Right lobe of liver (tissue), 6 donors: Measurements from ENCODE around the gene OAF. TPM values are rescaled to one million over a fixed set of nuclear protein-coding genes. Genes with fewer than 3 reads are reported as not detected.

Source experiments
- ATAC-seq, 4 donors: fragments of 200-7000 bp; cut with Tn5 transposase; one replicate each; pipeline ENCODE4 v1.9.1; 2020; ENCODE audit warnings: mild to moderate bottlenecking in 4 of 4, moderate library complexity in 4 of 4
- DNase-seq, 3 donors: peaks; one replicate each; pipeline ENCODE4 v3.0.0-alpha.2; 2020
- H3K27ac ChIP-seq, 3 donors: fragments of 200-600 bp; one replicate each; pipeline ENCODE4 v1.8.0; 2022
- H3K27me3 ChIP-seq, 2 donors: fragments of 200-600 bp; one replicate each; pipeline ENCODE4 v1.8.0; 2022
- H3K36me3 ChIP-seq, 4 donors: fragments of 200-600 bp; sonication (generic) in 1 of 4; one replicate each; pipeline versions ENCODE4 v1.5.1 to v1.8.0; 2017 to 2022; ENCODE audit warnings: control low read depth in 1 of 4
- H3K4me1 ChIP-seq, 4 donors: fragments of 200-600 bp; sonication (generic) in 1 of 4; one replicate each; pipeline versions ENCODE4 v1.5.1 to v1.8.0; 2017 to 2022; ENCODE audit warnings: control low read depth in 1 of 4
- H3K4me3 ChIP-seq, 3 donors: fragments of 200-600 bp; one replicate each; pipeline ENCODE4 v1.8.0; 2022
- H3K9me3 ChIP-seq, 4 donors: fragments of 200-600 bp; sonication (generic) in 1 of 4; one replicate each; pipeline versions ENCODE4 v1.5.1 to v1.8.0; 2017 to 2022; ENCODE audit warnings: control low read depth in 1 of 4
- POLR2A ChIP-seq: fragments of 450-650 bp; IDR thresholded peaks from one replicate; pipeline ENCODE4 v1.6.1; 2017; ENCODE audit warnings: antibody characterized with exemption, mild to moderate bottlenecking
- WGBS: methylation state at CpG from one replicate; pipeline ENCODE4 v1.1.6; 2018; ENCODE audit warnings: low coverage, low lambda C conversion rate; ENCODE audit not compliant: insufficient coverage; ENCODE audit errors: missing lambda C conversion rate; 5-methylcytosine and 5-hydroxymethylcytosine counted together
- intact Hi-C, 2 donors: fragments of 100-400 bp; cut with DNase I; formaldehyde crosslinking; loops; one replicate each; pipeline versions ENCODE4 v1.11.2 to v1.14.1; 2022
- total RNA-seq, 6 experiments: library from RNA; depleted of rRNA in 2 of 6; stranded (reverse); fragments of >200 nt in 2 of 6; fragmentation: NEBNext Ultra II Directional in 3 of 6; extraction: Animal tissue kit (Norgen Biotek cat#: 25700) in 3 of 6; gene quantifications; one replicate each; pipeline versions ENCODE4 v1.1.0 to v1.2.4, GENCODE V29; 2016 to 2023
- TF ChIP-seq, protein P1 (sequence below), 4 donors: fragments of 200-600 bp in 3 of 4; fragments of 450-650 bp in 1 of 4; IDR thresholded peaks; one replicate each; pipeline versions ENCODE4 v1.5.1 to v1.8.0; 2016 to 2022; ENCODE audit warnings: antibody characterized with exemption in 4 of 4, mild to moderate bottlenecking in 2 of 4
- donor health status: DM: no; HTN: yes; CAD: no.
- donor health status: DM: no; HTN: no; CAD: no.
- donor health status: DM: no; HTN: no; CAD: no.
- donor health status: DM: no; HTN: yes; CAD: no.
- donor health status: DM: no; HTN: yes; CAD: no.

The OAF gene
- total RNA-seq, 6 experiments from 2014 or later, result 199 to 271 (median 220) TPM

DNA sequence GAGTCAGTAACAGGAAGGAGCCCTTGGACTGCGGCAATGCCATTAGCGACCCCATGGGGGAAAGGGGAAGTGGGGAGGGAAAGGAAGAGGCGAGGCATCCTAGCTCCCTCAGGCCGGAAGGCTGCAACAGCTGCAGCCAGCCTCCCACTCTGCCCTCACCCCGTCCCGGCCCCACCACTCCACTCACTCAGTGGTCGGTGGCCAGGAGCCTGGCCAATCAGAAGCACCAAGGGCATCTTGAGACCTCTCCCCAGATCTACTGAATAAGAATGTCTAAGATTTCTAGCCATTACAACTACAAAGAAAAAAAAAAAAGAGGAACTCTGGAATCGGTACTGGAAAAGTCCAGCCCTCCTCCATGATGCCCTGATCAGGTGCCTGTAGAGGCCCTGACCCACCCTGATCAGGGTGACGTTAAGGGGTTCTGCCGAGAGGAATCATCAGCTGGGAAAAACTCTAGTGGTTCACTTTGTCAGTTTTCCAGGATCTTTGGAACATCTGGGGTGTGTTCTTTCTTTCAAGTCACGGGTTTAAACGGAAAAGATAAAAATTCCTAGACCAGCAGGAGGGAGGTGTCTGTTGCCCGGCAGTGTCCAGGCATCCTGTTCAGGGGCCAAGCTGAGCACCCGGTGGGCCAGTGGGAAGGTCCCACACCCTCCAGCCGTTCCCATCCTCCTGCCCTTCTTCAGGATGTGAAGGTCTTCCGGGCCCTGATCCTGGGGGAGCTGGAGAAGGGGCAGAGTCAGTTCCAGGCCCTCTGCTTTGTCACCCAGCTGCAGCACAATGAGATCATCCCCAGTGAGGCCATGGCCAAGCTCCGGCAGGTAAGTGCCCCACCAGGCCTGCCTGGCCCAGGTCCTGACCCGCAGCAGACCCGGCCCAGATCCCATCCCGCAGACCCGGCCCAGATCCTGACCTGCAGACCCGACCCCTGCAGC is 14.4 kb downstream of the OAF start:
- DNase-seq (no peak), ATAC-seq (peak; percentile 10 to 30 (median 22))
- Histone ChIP-seq H3K27me3 (no peaks in the 10 kb centered on the region), H3K9me3 (no peaks in the 10 kb centered on the region), H3K4me3 (no peak overlapping the region), H3K27ac (no peak overlapping the region), H3K4me1 (peaks cover 0 to 25% (median 10%) of the 10 kb centered on the region in 4 donors), H3K36me3 (peaks cover 0 to 53% (median 14%) of the 10 kb centered on the region in 4 donors)
- WGBS, result 31% methylated on average over 9 of the region's 22 CpGs
- intact Hi-C loops, result loop anchor here in 1 of 2 donors (5.0 kb wide), 1 partner anchor 53 kb away; no protein-coding TSS in a partner anchor
- no peak for TF ChIP-seq POLR2A
- TF ChIP-seq, protein P1, sequence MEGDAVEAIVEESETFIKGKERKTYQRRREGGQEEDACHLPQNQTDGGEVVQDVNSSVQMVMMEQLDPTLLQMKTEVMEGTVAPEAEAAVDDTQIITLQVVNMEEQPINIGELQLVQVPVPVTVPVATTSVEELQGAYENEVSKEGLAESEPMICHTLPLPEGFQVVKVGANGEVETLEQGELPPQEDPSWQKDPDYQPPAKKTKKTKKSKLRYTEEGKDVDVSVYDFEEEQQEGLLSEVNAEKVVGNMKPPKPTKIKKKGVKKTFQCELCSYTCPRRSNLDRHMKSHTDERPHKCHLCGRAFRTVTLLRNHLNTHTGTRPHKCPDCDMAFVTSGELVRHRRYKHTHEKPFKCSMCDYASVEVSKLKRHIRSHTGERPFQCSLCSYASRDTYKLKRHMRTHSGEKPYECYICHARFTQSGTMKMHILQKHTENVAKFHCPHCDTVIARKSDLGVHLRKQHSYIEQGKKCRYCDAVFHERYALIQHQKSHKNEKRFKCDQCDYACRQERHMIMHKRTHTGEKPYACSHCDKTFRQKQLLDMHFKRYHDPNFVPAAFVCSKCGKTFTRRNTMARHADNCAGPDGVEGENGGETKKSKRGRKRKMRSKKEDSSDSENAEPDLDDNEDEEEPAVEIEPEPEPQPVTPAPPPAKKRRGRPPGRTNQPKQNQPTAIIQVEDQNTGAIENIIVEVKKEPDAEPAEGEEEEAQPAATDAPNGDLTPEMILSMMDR (IDR thresholded peaks at IDR 0.05), result no peak

DNA sequence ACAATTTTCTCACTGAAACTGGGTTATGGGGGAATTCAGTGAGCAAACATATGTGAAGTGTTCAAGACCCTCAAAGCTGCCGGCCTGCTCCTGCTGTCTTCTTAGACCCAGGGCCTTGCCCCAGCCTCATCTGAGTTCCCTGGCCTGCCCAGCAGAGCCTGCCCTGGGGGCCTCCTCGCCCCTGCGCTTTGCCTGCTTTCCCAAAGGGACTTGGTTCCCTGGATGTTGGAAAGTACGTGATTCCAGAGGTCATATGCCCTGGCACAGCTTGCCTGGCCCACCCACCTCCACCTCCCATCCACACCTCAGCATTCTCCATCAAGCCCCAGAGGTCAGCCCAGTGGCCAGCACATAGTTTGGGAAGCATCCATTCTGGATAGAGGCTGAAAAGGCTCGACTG is 15.4 kb downstream of the OAF start:
- WGBS, result 0% methylated on average over 1 of the region's 5 CpGs
- ATAC-seq, result no peak
- TF ChIP-seq POLR2A, result no peak
- TF ChIP-seq, protein P1 (IDR thresholded peaks at IDR 0.05), result no peak
- DNase-seq, result no peak
- intact Hi-C loops, result loop anchor here in 1 of 2 donors (5.0 kb wide), 1 partner anchor 54 kb away; no protein-coding TSS in a partner anchor
- peaks cover 0 to 50% (median 14%) of the 10 kb centered on the region in 4 donors for H3K36me3 ChIP-seq
- H3K4me1 ChIP-seq, result peaks cover 0 to 16% (median 7%) of the 10 kb centered on the region in 4 donors
- H3K9me3 ChIP-seq, result no peaks in the 10 kb centered on the region
- H3K27ac ChIP-seq, result no peak overlapping the region
- H3K4me3 ChIP-seq, result no peak overlapping the region
- H3K27me3 ChIP-seq, result no peaks in the 10 kb centered on the region

DNA sequence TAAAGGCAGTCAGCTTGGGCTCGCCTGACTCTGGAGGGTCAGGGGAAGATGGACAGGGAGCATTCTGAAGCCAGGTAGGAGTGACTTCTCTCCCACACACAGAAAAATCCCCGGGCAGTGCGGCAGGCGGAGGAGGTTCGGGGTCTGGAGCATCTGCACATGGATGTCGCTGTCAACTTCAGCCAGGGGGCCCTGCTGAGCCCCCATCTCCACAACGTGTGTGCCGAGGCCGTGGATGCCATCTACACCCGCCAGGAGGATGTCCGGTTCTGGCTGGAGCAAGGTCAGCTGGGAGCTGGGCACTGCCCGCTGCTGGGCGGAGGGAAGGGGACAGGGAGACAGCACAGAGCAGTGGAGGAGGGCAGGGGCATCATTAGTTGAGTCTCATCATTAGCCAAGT is 15.9 kb downstream of the OAF start:
- Histone ChIP-seq H3K4me1 (peaks cover 0 to 12% (median 4%) of the 10 kb centered on the region in 4 donors), H3K27ac (no peak overlapping the region), H3K4me3 (no peak overlapping the region), H3K36me3 (peaks cover 0 to 49% (median 14%) of the 10 kb centered on the region in 4 donors), H3K27me3 (no peaks in the 10 kb centered on the region), H3K9me3 (no peaks in the 10 kb centered on the region)
- 67% methylated on average over 4 of the region's 13 CpGs for WGBS
- intact Hi-C loops, result loop anchor here in 1 of 2 donors (5.0 kb wide), 1 partner anchor 54 kb away; no protein-coding TSS in a partner anchor
- DNase-seq, result no peak
- peak; percentile 17 for TF ChIP-seq POLR2A
- TF ChIP-seq, protein P1 (IDR thresholded peaks at IDR 0.05), result no peak
- no peak for ATAC-seq

DNA sequence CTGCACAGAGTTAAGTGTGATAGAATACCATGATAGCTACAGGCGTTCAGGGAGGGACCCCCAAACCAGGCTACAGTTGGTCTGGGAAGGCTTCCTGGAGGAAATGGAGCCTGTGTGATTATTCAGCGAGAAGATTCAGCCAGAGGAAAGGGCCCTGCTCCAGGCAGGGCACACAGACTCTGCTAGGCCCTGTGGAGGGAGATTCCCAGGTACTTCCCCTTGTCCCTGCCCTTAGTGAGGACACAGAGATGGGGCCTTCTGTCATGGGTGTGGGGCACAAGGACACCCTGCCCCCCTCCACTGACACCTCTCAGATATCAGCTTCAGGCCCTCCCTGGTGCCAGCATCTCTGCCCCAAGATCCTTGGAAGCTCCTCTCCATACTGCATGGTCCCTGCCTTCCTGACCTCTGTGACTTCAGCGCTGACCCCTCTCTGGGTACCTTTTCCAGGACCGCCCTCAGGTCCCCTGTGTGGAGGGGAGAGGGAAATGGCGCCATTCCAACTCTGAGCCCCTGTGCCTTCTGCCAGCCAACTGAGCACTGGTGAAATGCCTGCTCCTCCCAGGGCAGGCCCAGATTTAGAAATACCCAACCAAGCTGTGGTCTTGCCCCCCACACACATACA is 16.5 kb downstream of the OAF start:
- H3K27ac ChIP-seq, result no peak overlapping the region
- peaks cover 0 to 12% (median 3%) of the 10 kb centered on the region in 4 donors for H3K4me1 ChIP-seq
- peak in 2 of 4 donors; percentile 3 to 18 for ATAC-seq
- no peaks in the 10 kb centered on the region for H3K9me3 ChIP-seq
- H3K27me3 ChIP-seq, result no peaks in the 10 kb centered on the region
- no peak for DNase-seq
- 63% methylated on average over 1 of the region's 5 CpGs for WGBS
- no peak for TF ChIP-seq POLR2A
- TF ChIP-seq, protein P1 (IDR thresholded peaks at IDR 0.05), result no peak
- intact Hi-C loops, result loop anchor here in 1 of 2 donors (5.0 kb wide), 1 partner anchor 55 kb away; no protein-coding TSS in a partner anchor
- H3K4me3 ChIP-seq, result no peak overlapping the region
- H3K36me3 ChIP-seq, result peaks cover 0 to 49% (median 14%) of the 10 kb centered on the region in 4 donors
